ENCODE results near the gene SDHA. TPM values are rescaled to one million over a fixed set of nuclear protein-coding genes. Genes with fewer than 3 reads are reported as not detected.

The SDHA gene
- total and polyA plus RNA-seq, 2 of the 8 experiments (the other 6 are each of a cell fraction or from before 2014, with no cell fraction given) = 59.7 to 87.3 TPM

DNA sequence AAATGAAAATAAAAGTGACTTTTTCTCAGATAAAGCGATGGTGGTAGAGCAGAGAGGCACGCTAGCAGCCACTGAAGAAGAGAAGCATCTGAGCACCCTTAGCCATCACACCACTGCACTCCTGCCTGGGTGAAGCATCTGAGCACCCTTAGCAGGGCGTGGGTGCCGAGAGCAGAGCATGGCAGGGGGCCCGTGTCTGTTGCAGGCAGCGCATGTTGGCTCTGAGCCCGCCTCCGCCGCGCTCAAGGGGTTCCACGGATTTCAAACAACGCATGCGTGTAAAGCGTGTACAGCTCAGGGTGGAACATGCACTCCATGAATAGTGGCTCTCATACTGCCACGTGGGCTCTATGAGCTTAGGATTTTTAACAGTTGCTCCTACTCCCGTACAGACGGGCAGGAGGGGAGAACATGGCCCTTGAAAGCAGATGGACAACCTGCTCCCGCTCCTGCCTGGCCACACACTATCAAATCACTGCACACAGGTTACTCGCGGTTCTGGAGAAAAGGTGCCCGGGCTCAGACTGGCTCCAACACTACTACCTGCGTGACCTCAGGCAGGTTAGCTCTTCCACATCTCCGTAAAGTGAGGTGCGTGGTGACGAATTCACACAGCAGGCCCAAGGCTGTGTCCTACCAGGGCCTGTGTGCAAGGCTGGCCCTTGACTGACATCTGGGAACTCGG lies 14.7 kb upstream of the SDHA start:
- FAIRE-seq (no peak), DNase-seq (ENCODE audit: low read depth in 1 of 2, low spot score in 2 of 2) (peak in 1 of 2 experiments; percentile 32)
- Histone ChIP-seq H4K8ac (ENCODE audit: extremely low read depth, insufficient read depth, low read length) (no peak overlapping the region), H3K14ac (ENCODE audit: insufficient read length) (no peak overlapping the region), H3K4ac (replicated peaks; ENCODE audit: insufficient read length, low read depth, low read length) (no peak overlapping the region), H2BK15ac (ENCODE audit: low read length) (no peak overlapping the region), H2AFZ (ENCODE audit: low read length) (no peak overlapping the region), H2AK5ac (ENCODE audit: low read depth, low read length) (no peak overlapping the region), H2BK120ac (replicated peaks; ENCODE audit: low read depth, low read length) (no peak overlapping the region), H3K36me3 (ENCODE audit: control insufficient read depth in 2 of 4, insufficient read depth in 4 of 4, low read length in 3 of 4) (peaks cover 2 to 16% (median 10%) of the 10 kb centered on the region in 4 experiments), H3K23ac (ENCODE audit: insufficient read length) (no peak overlapping the region), H3K56ac (replicated peaks; ENCODE audit: insufficient read length, low read depth, low read length) (no peak overlapping the region), H3K27ac (ENCODE audit: low read depth, low read length) (no peak overlapping the region), H3K4me2 (ENCODE audit: insufficient read depth in 1 of 2, low read depth in 2 of 2, low read length in 2 of 2) (no peak overlapping the region), H3K79me2 (ENCODE audit: control insufficient read depth in 1 of 2, insufficient read depth in 2 of 2, low read length in 2 of 2) (peaks cover 3 to 16% of the 10 kb centered on the region in 2 experiments; a peak in 1 of 4 replicates), H3K27me3 (replicated peaks in 1 of 4; ENCODE audit: control insufficient read depth in 3 of 4, extremely low read depth in 1 of 4, insufficient read depth in 3 of 4, low read length in 3 of 4) (no peaks in the 10 kb centered on the region), H3K79me1 (ENCODE audit: low read depth, low read length) (no peaks in the 10 kb centered on the region; the same call in 1 of the 2 replicates), H4K5ac (ENCODE audit: insufficient read length, low read depth, low read length) (no peak overlapping the region), H2BK20ac (ENCODE audit: low read length) (no peak overlapping the region), H3K4me1 (replicated peaks in 1 of 4; ENCODE audit: control insufficient read depth in 3 of 4, insufficient read depth in 4 of 4, low read length in 3 of 4) (no peaks in the 10 kb centered on the region; a peak in 1 of 7 replicates), H3K9me3 (ENCODE audit: insufficient read depth in 2 of 2, low read depth in 1 of 2, low read length in 1 of 2) (no peaks in the 10 kb centered on the region), H4K91ac (replicated peaks; ENCODE audit: insufficient read length, low read length) (no peak overlapping the region), H3K4me3 (ENCODE audit: extremely low read depth in 1 of 4, insufficient read depth in 2 of 4, low read depth in 3 of 4, low read length in 4 of 4) (no peak overlapping the region), H4K20me1 (replicated peaks in 1 of 2; ENCODE audit: control insufficient read depth in 1 of 2, insufficient read depth in 2 of 2, low read length in 2 of 2) (peaks cover 5 to 22% of the 10 kb centered on the region in 2 experiments), H3K9ac (replicated peaks in 1 of 4; ENCODE audit: extremely low read depth in 1 of 4, low read depth in 3 of 4, low read length in 3 of 4) (no peak overlapping the region), H3K18ac (ENCODE audit: extremely low read depth, low read length) (no peak overlapping the region), H2BK12ac (ENCODE audit: low read depth, low read length) (no peak overlapping the region), H3K23me2 (ENCODE audit: low read depth, low read length) (no peaks in the 10 kb centered on the region), H2BK5ac (ENCODE audit: low read depth, low read length) (no peak overlapping the region)
- ChIA-PET CTCF (ENCODE audit: partially characterized antibody) (interaction anchor here (1.1 to 1.3 kb wide), 4 partner anchors 9 to 15 kb away, joined by 3 to 5 read pairs (median 4); partner anchors contain the start of genes CCDC127, LRRC14B and SDHA), POLR2A (ENCODE audit: partially characterized antibody) (interaction anchor here (0.7 to 2.9 kb wide), 3 partner anchors 12 to 65 kb away, joined by 3 to 11 read pairs (median 5); partner anchors contain the start of genes LRRC14B and SDHA)
- TF ChIP-seq TBP (IDR thresholded peaks at IDR 0.05; ENCODE audit: low read depth, low read length) (no peak), RNF2 (IDR thresholded peaks at IDR 0.05; ENCODE audit: borderline replicate concordance, low read depth, low read length, missing control alignments, poor library complexity, severe bottlenecking) (no peak)
- WGBS, 2 experiments (ENCODE audit: extremely low coverage in 1 of 2, insufficient coverage in 1 of 2, insufficient read length in 1 of 2, insufficient replicate concordance in 2 of 2, low coverage in 1 of 2, low lambda C conversion rate in 2 of 2, missing lambda C conversion rate in 1 of 2) = 95% methylated on average over 26 of the region's 26 CpGs; no CpG with 5 or more reads in 1 of the 2 experiments
